ENCODE measurements around the gene RHOG.

GRCh38 chr11:3836903-3837302 lies 3.9 kb downstream of the RHOG start:
- no peak for TF ChIP-seq CTCF (IDR thresholded peaks at IDR 0.05; ENCODE audit: insufficient read depth, low read length)
- TF ChIP-seq POLR2AphosphoS5 (IDR thresholded peaks at IDR 0.05; ENCODE audit: low read depth) = peak; percentile 44; the same call in 1 of the 2 replicates
- TF ChIP-seq GABPA (IDR thresholded peaks at IDR 0.05; ENCODE audit: low read depth) = peak; percentile 46
- TF ChIP-seq REST (IDR thresholded peaks at IDR 0.05; ENCODE audit: insufficient replicate concordance, low read depth) = peak; percentile 38

Measured in HL-60 (cell line).